Upper lobe of right lung (tissue), 1 donor: ENCODE results near the gene ZNF521. TPM values are rescaled to one million over a fixed set of nuclear protein-coding genes. Genes with fewer than 3 reads are reported as not detected.

Experiments used
- ATAC-seq: fragments of 200-7000 bp; cut with Tn5 transposase; one replicate; pipeline ENCODE4 v1.9.1; 2020; ENCODE audit warnings: mild to moderate bottlenecking, moderate library complexity
- DNase-seq: peaks from one replicate; pipeline ENCODE4 v3.0.0-alpha.2; 2020
- H3K27ac ChIP-seq: fragments of 200-600 bp; one replicate; pipeline ENCODE4 v1.8.0; 2022
- H3K27me3 ChIP-seq: fragments of 200-600 bp; one replicate; pipeline ENCODE4 v1.8.0; 2022; ENCODE audit warnings: mild to moderate bottlenecking
- H3K36me3 ChIP-seq: fragments of 200-600 bp; one replicate; pipeline ENCODE4 v1.8.0; 2022
- H3K4me1 ChIP-seq: fragments of 200-600 bp; one replicate; pipeline ENCODE4 v1.8.0; 2022
- H3K4me3 ChIP-seq: fragments of 200-600 bp; one replicate; pipeline ENCODE4 v1.8.0; 2022; ENCODE audit warnings: mild to moderate bottlenecking
- H3K9me3 ChIP-seq: fragments of 200-600 bp; one replicate; pipeline ENCODE4 v1.8.0; 2022
- CTCF ChIP-seq: fragments of 200-600 bp; IDR thresholded peaks from one replicate; pipeline ENCODE4 v1.8.0; 2022; ENCODE audit warnings: antibody characterized with exemption
- intact Hi-C: fragments of 100-400 bp; cut with DNase I; formaldehyde crosslinking; loops from one replicate; pipeline ENCODE4 v1.11.0; 2022
- total RNA-seq: library from RNA; stranded (reverse); fragmentation: NEBNext Ultra II Directional; extraction: Animal tissue kit (Norgen Biotek cat#: 25700); gene quantifications from one replicate; pipeline ENCODE4 v1.2.1, GENCODE V29; 2021
- donor health status: DM: no; HTN: yes; CAD: no; lungs with severe emphysema.

ZNF521 gene
- total RNA-seq, 1 donor from 2014 or later: 25.0 TPM

GRCh38 chr18:25308381-25308780 lies 43.6 kb downstream of the ZNF521 start:
- no peaks in the 10 kb centered on the region for H3K36me3 ChIP-seq
- H3K27me3 ChIP-seq: no peaks in the 10 kb centered on the region
- no peaks in the 10 kb centered on the region for H3K4me1 ChIP-seq
- intact Hi-C loops: no loop called here
- no peaks in the 10 kb centered on the region for H3K9me3 ChIP-seq
- DNase-seq: no peak
- no peak for TF ChIP-seq CTCF
- no peak overlapping the region for H3K4me3 ChIP-seq
- H3K27ac ChIP-seq: no peak overlapping the region
- no peak for ATAC-seq

- DNase-seq (no peak), ATAC-seq (no peak)
- H3K4me3 ChIP-seq: no peak overlapping the region
- H3K4me1 ChIP-seq: no peaks in the 10 kb centered on the region
- intact Hi-C loops: no loop called here
- no peaks in the 10 kb centered on the region for H3K36me3 ChIP-seq
- no peak overlapping the region for H3K27ac ChIP-seq
- H3K9me3 ChIP-seq: no peaks in the 10 kb centered on the region
- H3K27me3 ChIP-seq: no peaks in the 10 kb centered on the region
- TF ChIP-seq CTCF: no peak
Observed at GRCh38 chr18:25307192-25307591, 44.8 kb downstream of the ZNF521 start.

GRCh38 chr18:25306671-25307070 lies 45.3 kb downstream of the ZNF521 start:
- no peaks in the 10 kb centered on the region for H3K9me3 ChIP-seq
- no peaks in the 10 kb centered on the region for H3K36me3 ChIP-seq
- H3K27ac ChIP-seq: no peak overlapping the region
- no peaks in the 10 kb centered on the region for H3K27me3 ChIP-seq
- ATAC-seq (no peak), DNase-seq (no peak)
- intact Hi-C loops: no loop called here
- no peaks in the 10 kb centered on the region for H3K4me1 ChIP-seq
- no peak overlapping the region for H3K4me3 ChIP-seq
- no peak for TF ChIP-seq CTCF

GRCh38 chr18:25305584-25305983 lies 46.4 kb downstream of the ZNF521 start:
- Histone ChIP-seq H3K9me3 (no peaks in the 10 kb centered on the region), H3K4me1 (no peaks in the 10 kb centered on the region), H3K27me3 (no peaks in the 10 kb centered on the region), H3K4me3 (no peak overlapping the region), H3K36me3 (no peaks in the 10 kb centered on the region), H3K27ac (no peak overlapping the region)
- no peak for TF ChIP-seq CTCF
- intact Hi-C loops: no loop called here
- no peak for DNase-seq
- no peak for ATAC-seq

- Histone ChIP-seq H3K27ac (no peak overlapping the region), H3K4me1 (no peaks in the 10 kb centered on the region), H3K4me3 (no peak overlapping the region), H3K27me3 (no peaks in the 10 kb centered on the region), H3K9me3 (no peaks in the 10 kb centered on the region), H3K36me3 (no peaks in the 10 kb centered on the region)
- intact Hi-C loops: no loop called here
- TF ChIP-seq CTCF: no peak
- no peak for DNase-seq
- ATAC-seq: no peak
Observed at GRCh38 chr18:25300492-25300891, 51.5 kb downstream of the ZNF521 start.
